C4-2B (cell line): ENCODE measurements around the gene C16orf78.

Source experiments
- ZFX ChIP-seq: fragments of 450-650 bp; IDR thresholded peaks from 2 replicates; pipeline ENCODE4 v1.6.1; 2017
- TF ChIP-seq, protein P1 (sequence below): fragments of 450-650 bp; conservative IDR thresholded peaks from 2 replicates; pipeline ENCODE4 v1.5.1; 2017; ENCODE audit warnings: mild to moderate bottlenecking

- no peak for TF ChIP-seq ZFX
- TF ChIP-seq, protein P1, sequence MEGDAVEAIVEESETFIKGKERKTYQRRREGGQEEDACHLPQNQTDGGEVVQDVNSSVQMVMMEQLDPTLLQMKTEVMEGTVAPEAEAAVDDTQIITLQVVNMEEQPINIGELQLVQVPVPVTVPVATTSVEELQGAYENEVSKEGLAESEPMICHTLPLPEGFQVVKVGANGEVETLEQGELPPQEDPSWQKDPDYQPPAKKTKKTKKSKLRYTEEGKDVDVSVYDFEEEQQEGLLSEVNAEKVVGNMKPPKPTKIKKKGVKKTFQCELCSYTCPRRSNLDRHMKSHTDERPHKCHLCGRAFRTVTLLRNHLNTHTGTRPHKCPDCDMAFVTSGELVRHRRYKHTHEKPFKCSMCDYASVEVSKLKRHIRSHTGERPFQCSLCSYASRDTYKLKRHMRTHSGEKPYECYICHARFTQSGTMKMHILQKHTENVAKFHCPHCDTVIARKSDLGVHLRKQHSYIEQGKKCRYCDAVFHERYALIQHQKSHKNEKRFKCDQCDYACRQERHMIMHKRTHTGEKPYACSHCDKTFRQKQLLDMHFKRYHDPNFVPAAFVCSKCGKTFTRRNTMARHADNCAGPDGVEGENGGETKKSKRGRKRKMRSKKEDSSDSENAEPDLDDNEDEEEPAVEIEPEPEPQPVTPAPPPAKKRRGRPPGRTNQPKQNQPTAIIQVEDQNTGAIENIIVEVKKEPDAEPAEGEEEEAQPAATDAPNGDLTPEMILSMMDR, result no peak
Measured at GRCh38 chr16:49328325-49328724, 45.3 kb upstream of the C16orf78 start.
